A549 (cell line): ENCODE measurements around the gene SECISBP2L.

ENCODE experiments used
- CHD4 ChIP-seq: fragments of 200-600 bp; sonication (generic); IDR thresholded peaks from 2 replicates; pipeline ENCODE4 v1.6.1; 2016; ENCODE audit warnings: antibody characterized with exemption, mild to moderate bottlenecking, borderline replicate concordance
- FOSL2 ChIP-seq, 2 experiments: fragments of 450-650 bp in 1 of 2; fragments of >200 bp in 1 of 2; sonication (Bioruptor Twin) in 1 of 2; formaldehyde crosslinking; IDR thresholded peaks; 2 replicates each; pipeline versions ENCODE4 v1.5.0 to v1.6.1; 2016 to 2020; ENCODE audit warnings: mild to moderate bottlenecking in 1 of 2, moderate library complexity in 1 of 2
- JUNB ChIP-seq: fragments of >200 bp; sonication (Bioruptor Twin); formaldehyde crosslinking; IDR thresholded peaks from 2 replicates; pipeline ENCODE4 v1.6.1; 2016
- POLR2A ChIP-seq: IDR thresholded peaks from 2 replicates; pipeline ENCODE4 v1.6.1; 2012; ENCODE audit warnings: mild to moderate bottlenecking, low read length
- RNF2 ChIP-seq: fragments of 200-600 bp; sonication (generic); IDR thresholded peaks from 2 replicates; pipeline ENCODE4 v1.6.1; 2016; ENCODE audit warnings: low read depth, mild to moderate bottlenecking, antibody characterized with exemption, moderate library complexity, borderline replicate concordance
- ZNF302 ChIP-seq: fragments of 250-450 bp; sonication (Bioruptor Pico); IDR thresholded peaks from 2 replicates; pipeline ENCODE4 v1.9.0; 2021; ENCODE audit warnings: inconsistent platforms, mild to moderate bottlenecking, moderate library complexity
- TF ChIP-seq, protein P1 (sequence below): fragments of >200 bp; sonication (Bioruptor Twin); formaldehyde crosslinking; IDR thresholded peaks from 3 replicates; pipeline ENCODE4 v1.5.1; 2016
- TF ChIP-seq, protein P2 (sequence below): fragments of 200-600 bp; sonication (generic); IDR thresholded peaks from 2 replicates; pipeline ENCODE4 v1.6.1; 2016; ENCODE audit warnings: antibody characterized with exemption, mild to moderate bottlenecking, moderate library complexity

DNA sequence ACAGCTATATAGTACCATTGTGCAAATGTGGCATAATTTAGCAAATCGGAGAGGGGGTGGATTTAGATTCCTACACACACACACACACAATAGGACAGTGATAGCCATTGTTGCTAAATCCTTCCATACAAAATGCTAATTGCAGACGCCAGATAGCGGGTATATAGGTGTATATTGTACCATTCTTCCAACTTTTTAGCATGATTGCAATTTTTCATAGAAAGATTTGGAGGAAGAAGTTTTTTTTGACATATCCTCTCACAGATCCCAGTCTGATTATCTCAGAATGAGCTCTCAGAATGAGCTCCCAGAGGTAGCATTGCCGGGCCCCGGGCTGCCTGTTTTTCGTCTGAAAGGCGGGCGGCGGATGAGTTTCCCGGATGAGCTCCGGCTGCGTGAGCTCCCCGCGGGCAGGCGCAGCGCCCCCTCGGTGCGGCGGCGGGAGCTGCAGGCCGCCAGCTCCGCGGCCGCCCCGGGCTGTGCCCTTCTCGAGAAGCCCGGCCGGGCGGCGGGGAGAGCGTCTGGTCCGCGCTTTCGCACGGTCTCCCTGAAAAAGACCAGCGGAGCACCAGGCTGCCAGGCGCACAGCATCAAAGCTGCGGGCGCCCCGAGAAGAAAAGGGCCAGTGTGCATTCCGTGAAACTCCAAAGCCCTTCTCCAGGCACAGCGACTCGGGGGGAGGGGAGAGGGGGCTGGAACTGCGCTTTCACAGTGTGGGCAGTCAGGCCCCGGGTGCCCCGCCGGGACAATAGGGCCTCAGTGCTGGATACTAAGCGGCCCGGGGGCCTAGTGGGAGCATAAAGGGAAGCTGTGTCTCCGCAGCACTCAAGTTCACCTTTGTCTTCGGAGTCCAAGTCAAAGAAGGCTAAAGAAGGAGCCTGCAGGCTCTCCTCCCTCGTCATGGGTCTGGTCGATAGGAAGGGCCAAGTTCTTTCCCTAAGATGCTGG, 70.5 kb downstream of the SECISBP2L start:
- peak; percentile 27; the same call in 1 of the 2 replicates for TF ChIP-seq POLR2A
- no peak for TF ChIP-seq FOSL2 (IDR thresholded peaks at IDR 0.05)
- TF ChIP-seq FOSL2 (CRISPR knock-in tag; IDR thresholded peaks at IDR 0.05), result no peak
- no peak for TF ChIP-seq ZNF302
- TF ChIP-seq, protein P1, sequence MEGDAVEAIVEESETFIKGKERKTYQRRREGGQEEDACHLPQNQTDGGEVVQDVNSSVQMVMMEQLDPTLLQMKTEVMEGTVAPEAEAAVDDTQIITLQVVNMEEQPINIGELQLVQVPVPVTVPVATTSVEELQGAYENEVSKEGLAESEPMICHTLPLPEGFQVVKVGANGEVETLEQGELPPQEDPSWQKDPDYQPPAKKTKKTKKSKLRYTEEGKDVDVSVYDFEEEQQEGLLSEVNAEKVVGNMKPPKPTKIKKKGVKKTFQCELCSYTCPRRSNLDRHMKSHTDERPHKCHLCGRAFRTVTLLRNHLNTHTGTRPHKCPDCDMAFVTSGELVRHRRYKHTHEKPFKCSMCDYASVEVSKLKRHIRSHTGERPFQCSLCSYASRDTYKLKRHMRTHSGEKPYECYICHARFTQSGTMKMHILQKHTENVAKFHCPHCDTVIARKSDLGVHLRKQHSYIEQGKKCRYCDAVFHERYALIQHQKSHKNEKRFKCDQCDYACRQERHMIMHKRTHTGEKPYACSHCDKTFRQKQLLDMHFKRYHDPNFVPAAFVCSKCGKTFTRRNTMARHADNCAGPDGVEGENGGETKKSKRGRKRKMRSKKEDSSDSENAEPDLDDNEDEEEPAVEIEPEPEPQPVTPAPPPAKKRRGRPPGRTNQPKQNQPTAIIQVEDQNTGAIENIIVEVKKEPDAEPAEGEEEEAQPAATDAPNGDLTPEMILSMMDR, result peak; percentile 67
- TF ChIP-seq, protein P2, sequence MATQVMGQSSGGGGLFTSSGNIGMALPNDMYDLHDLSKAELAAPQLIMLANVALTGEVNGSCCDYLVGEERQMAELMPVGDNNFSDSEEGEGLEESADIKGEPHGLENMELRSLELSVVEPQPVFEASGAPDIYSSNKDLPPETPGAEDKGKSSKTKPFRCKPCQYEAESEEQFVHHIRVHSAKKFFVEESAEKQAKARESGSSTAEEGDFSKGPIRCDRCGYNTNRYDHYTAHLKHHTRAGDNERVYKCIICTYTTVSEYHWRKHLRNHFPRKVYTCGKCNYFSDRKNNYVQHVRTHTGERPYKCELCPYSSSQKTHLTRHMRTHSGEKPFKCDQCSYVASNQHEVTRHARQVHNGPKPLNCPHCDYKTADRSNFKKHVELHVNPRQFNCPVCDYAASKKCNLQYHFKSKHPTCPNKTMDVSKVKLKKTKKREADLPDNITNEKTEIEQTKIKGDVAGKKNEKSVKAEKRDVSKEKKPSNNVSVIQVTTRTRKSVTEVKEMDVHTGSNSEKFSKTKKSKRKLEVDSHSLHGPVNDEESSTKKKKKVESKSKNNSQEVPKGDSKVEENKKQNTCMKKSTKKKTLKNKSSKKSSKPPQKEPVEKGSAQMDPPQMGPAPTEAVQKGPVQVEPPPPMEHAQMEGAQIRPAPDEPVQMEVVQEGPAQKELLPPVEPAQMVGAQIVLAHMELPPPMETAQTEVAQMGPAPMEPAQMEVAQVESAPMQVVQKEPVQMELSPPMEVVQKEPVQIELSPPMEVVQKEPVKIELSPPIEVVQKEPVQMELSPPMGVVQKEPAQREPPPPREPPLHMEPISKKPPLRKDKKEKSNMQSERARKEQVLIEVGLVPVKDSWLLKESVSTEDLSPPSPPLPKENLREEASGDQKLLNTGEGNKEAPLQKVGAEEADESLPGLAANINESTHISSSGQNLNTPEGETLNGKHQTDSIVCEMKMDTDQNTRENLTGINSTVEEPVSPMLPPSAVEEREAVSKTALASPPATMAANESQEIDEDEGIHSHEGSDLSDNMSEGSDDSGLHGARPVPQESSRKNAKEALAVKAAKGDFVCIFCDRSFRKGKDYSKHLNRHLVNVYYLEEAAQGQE, result no peak
- no peak for TF ChIP-seq CHD4
- TF ChIP-seq JUNB, result no peak
- TF ChIP-seq RNF2, result no peak
